ENCODE results near the gene AFAP1. TPM values are rescaled to one million over a fixed set of nuclear protein-coding genes. Genes with fewer than 3 reads are reported as not detected.

Gene AFAP1
- total RNA-seq, 2 experiments from 2014 or later, result 7.1 to 7.9 TPM

- Mint-ChIP-seq H3K36me3 (ENCODE audit: low read depth) (peaks cover 9% of the 10 kb centered on the region), H3K4me3 (no peak overlapping the region), H3K4me1 (peaks cover 40% of the 10 kb centered on the region), H3K27me3 (peaks cover 2% of the 10 kb centered on the region), H3K9me3 (peaks cover 8% of the 10 kb centered on the region), H3K27ac (no peak overlapping the region)
- POLR2A ChIA-PET, result no interaction called here
- CTCF ChIA-PET, result no interaction called here
- DNase-seq, result no peak
Measured at GRCh38 chr4:7859326-7859725, 80.3 kb downstream of the AFAP1 start.

- Mint-ChIP-seq H3K4me3 (no peak overlapping the region), H3K4me1 (peaks cover 45% of the 10 kb centered on the region), H3K27me3 (no peaks in the 10 kb centered on the region), H3K27ac (no peak overlapping the region), H3K9me3 (peaks cover 2% of the 10 kb centered on the region), H3K36me3 (ENCODE audit: low read depth) (peaks cover 10% of the 10 kb centered on the region)
- ChIA-PET CTCF (no interaction called here), POLR2A (no interaction called here)
- DNase-seq, result no peak
Measured at GRCh38 chr4:7858498-7858897, 81.2 kb downstream of the AFAP1 start.

GRCh38 chr4:7857993-7858392, 81.7 kb downstream of the AFAP1 start:
- Mint-ChIP-seq H3K27ac (no peak overlapping the region), H3K27me3 (no peaks in the 10 kb centered on the region), H3K4me1 (peaks cover 48% of the 10 kb centered on the region), H3K9me3 (no peaks in the 10 kb centered on the region), H3K4me3 (no peak overlapping the region), H3K36me3 (ENCODE audit: low read depth) (peaks cover 10% of the 10 kb centered on the region)
- no peak for DNase-seq
- CTCF ChIA-PET, result interaction anchor here (1.6 kb wide), 1 partner anchor 14 kb away, joined by 5 read pairs; no protein-coding TSS in a partner anchor
- POLR2A ChIA-PET, result no interaction called here

GRCh38 chr4:7857238-7857701, 82.4 kb downstream of the AFAP1 start:
- POLR2A ChIA-PET, result no interaction called here

GRCh38 chr4:7855731-7856130, 83.9 kb downstream of the AFAP1 start:
- Mint-ChIP-seq H3K27me3 (no peaks in the 10 kb centered on the region), H3K36me3 (ENCODE audit: low read depth) (peaks cover 13% of the 10 kb centered on the region), H3K4me1 (peaks cover 68% of the 10 kb centered on the region), H3K4me3 (no peak overlapping the region), H3K9me3 (no peaks in the 10 kb centered on the region), H3K27ac (peak overlapping the region; percentile 95)
- CTCF ChIA-PET, result interaction anchor here (0.8 to 1.8 kb wide), 5 partner anchors 12 to 130 kb away, joined by 3 to 6 read pairs (median 4); no protein-coding TSS in a partner anchor
- DNase-seq, result no peak
- POLR2A ChIA-PET, result no interaction called here

More at GRCh38 chr4:7857238-7857701, 82.4 kb downstream of the AFAP1 start:
- no peaks in the 10 kb centered on the region for H3K27me3 Mint-ChIP-seq
- H3K4me1 Mint-ChIP-seq, result peaks cover 55% of the 10 kb centered on the region
- CTCF ChIA-PET, result interaction anchor here (1.6 kb wide), 1 partner anchor 13 kb away, joined by 5 read pairs; no protein-coding TSS in a partner anchor
- DNase-seq, result no peak
- peak overlapping the region; percentile 61 for H3K27ac Mint-ChIP-seq
- no peak overlapping the region for H3K4me3 Mint-ChIP-seq
- peaks cover 12% of the 10 kb centered on the region for H3K36me3 Mint-ChIP-seq (ENCODE audit: low read depth)
- no peaks in the 10 kb centered on the region for H3K9me3 Mint-ChIP-seq

GRCh38 chr4:7854697-7855370, 84.8 kb downstream of the AFAP1 start:
- no peaks in the 10 kb centered on the region for H3K9me3 Mint-ChIP-seq
- peak; percentile 82 for DNase-seq
- H3K36me3 Mint-ChIP-seq (ENCODE audit: low read depth), result peaks cover 13% of the 10 kb centered on the region
- H3K4me1 Mint-ChIP-seq, result peaks cover 76% of the 10 kb centered on the region
- POLR2A ChIA-PET, result no interaction called here
- peak overlapping the region; percentile 53 for H3K4me3 Mint-ChIP-seq
- peak overlapping the region; percentile 95 for H3K27ac Mint-ChIP-seq
- no peaks in the 10 kb centered on the region for H3K27me3 Mint-ChIP-seq
- CTCF ChIA-PET, result interaction anchor here (0.8 to 1.8 kb wide), 8 partner anchors 11 to 131 kb away, joined by 3 to 6 read pairs (median 3); no protein-coding TSS in a partner anchor

- DNase-seq, result no peak
- H3K27ac Mint-ChIP-seq, result peak overlapping the region; percentile 95
- H3K4me1 Mint-ChIP-seq, result peaks cover 78% of the 10 kb centered on the region
- no peaks in the 10 kb centered on the region for H3K9me3 Mint-ChIP-seq
- POLR2A ChIA-PET, result no interaction called here
- H3K4me3 Mint-ChIP-seq, result peak overlapping the region; percentile 53
- H3K27me3 Mint-ChIP-seq, result no peaks in the 10 kb centered on the region
- peaks cover 13% of the 10 kb centered on the region for H3K36me3 Mint-ChIP-seq (ENCODE audit: low read depth)
- CTCF ChIA-PET, result interaction anchor here (0.8 to 1.8 kb wide), 5 partner anchors 10 to 115 kb away, joined by 3 to 6 read pairs (median 3); no protein-coding TSS in a partner anchor
Measured at GRCh38 chr4:7854216-7854615, 85.4 kb downstream of the AFAP1 start.

- POLR2A ChIA-PET, result no interaction called here
- Mint-ChIP-seq H3K9me3 (no peaks in the 10 kb centered on the region), H3K27ac (peak overlapping the region; percentile 95), H3K4me3 (no peak overlapping the region), H3K4me1 (peaks cover 80% of the 10 kb centered on the region), H3K36me3 (ENCODE audit: low read depth) (peaks cover 13% of the 10 kb centered on the region), H3K27me3 (no peaks in the 10 kb centered on the region)
- CTCF ChIA-PET, result interaction anchor here (0.7 kb wide), 1 partner anchor 39 kb away, joined by 3 read pairs; no protein-coding TSS in a partner anchor
- no peak for DNase-seq
Measured at GRCh38 chr4:7853271-7853670, 86.4 kb downstream of the AFAP1 start.

- ChIA-PET CTCF (no interaction called here), POLR2A (no interaction called here)
- H3K4me1 Mint-ChIP-seq, result peaks cover 79% of the 10 kb centered on the region
- no peak for DNase-seq
- H3K27me3 Mint-ChIP-seq, result no peaks in the 10 kb centered on the region
- H3K27ac Mint-ChIP-seq, result peak overlapping the region; percentile 47
- H3K36me3 Mint-ChIP-seq (ENCODE audit: low read depth), result peaks cover 15% of the 10 kb centered on the region
- H3K4me3 Mint-ChIP-seq, result no peak overlapping the region
- no peaks in the 10 kb centered on the region for H3K9me3 Mint-ChIP-seq
Measured at GRCh38 chr4:7852568-7853185, 87.0 kb downstream of the AFAP1 start.

- Mint-ChIP-seq H3K9me3 (no peaks in the 10 kb centered on the region), H3K36me3 (ENCODE audit: low read depth) (peaks cover 13% of the 10 kb centered on the region), H3K4me3 (no peak overlapping the region), H3K27ac (no peak overlapping the region), H3K4me1 (peaks cover 61% of the 10 kb centered on the region), H3K27me3 (no peaks in the 10 kb centered on the region)
- CTCF ChIA-PET, result interaction anchor here (0.7 to 1.7 kb wide), 2 partner anchors 48 to 63 kb away, joined by 4 read pairs; no protein-coding TSS in a partner anchor
- no peak for DNase-seq
- POLR2A ChIA-PET, result no interaction called here
Measured at GRCh38 chr4:7850489-7850888, 89.2 kb downstream of the AFAP1 start.

- CTCF ChIA-PET, result no interaction called here
- no peak for DNase-seq
- H3K27me3 Mint-ChIP-seq, result no peaks in the 10 kb centered on the region
- H3K4me1 Mint-ChIP-seq, result peaks cover 45% of the 10 kb centered on the region
- H3K9me3 Mint-ChIP-seq, result no peaks in the 10 kb centered on the region
- peaks cover 6% of the 10 kb centered on the region for H3K36me3 Mint-ChIP-seq (ENCODE audit: low read depth)
- no peak overlapping the region for H3K27ac Mint-ChIP-seq
- POLR2A ChIA-PET, result no interaction called here
- H3K4me3 Mint-ChIP-seq, result no peak overlapping the region
Measured at GRCh38 chr4:7847206-7847605, 92.5 kb downstream of the AFAP1 start.

- no peaks in the 10 kb centered on the region for H3K9me3 Mint-ChIP-seq
- no peaks in the 10 kb centered on the region for H3K27me3 Mint-ChIP-seq
- POLR2A ChIA-PET, result no interaction called here
- no peak overlapping the region for H3K4me3 Mint-ChIP-seq
- H3K36me3 Mint-ChIP-seq (ENCODE audit: low read depth), result peaks cover 5% of the 10 kb centered on the region
- H3K27ac Mint-ChIP-seq, result no peak overlapping the region
- DNase-seq, result no peak
- CTCF ChIA-PET, result interaction anchor here (0.5 to 1.3 kb wide), 3 partner anchors 29 to 778 kb away, joined by 3 to 5 read pairs (median 3); no protein-coding TSS in a partner anchor
- H3K4me1 Mint-ChIP-seq, result peaks cover 32% of the 10 kb centered on the region
Measured at GRCh38 chr4:7845493-7846128, 94.0 kb downstream of the AFAP1 start.

GRCh38 chr4:7844594-7844991, 95.1 kb downstream of the AFAP1 start:
- POLR2A ChIA-PET, result no interaction called here
- peaks cover 5% of the 10 kb centered on the region for H3K36me3 Mint-ChIP-seq (ENCODE audit: low read depth)
- H3K9me3 Mint-ChIP-seq, result no peaks in the 10 kb centered on the region
- no peak for DNase-seq
- H3K27me3 Mint-ChIP-seq, result no peaks in the 10 kb centered on the region
- H3K4me1 Mint-ChIP-seq, result peaks cover 23% of the 10 kb centered on the region
- no peak overlapping the region for H3K27ac Mint-ChIP-seq
- H3K4me3 Mint-ChIP-seq, result no peak overlapping the region
- CTCF ChIA-PET, result interaction anchor here (0.8 to 2.1 kb wide), 8 partner anchors 10 to 40 kb away, joined by 3 to 8 read pairs (median 4); no protein-coding TSS in a partner anchor

Data from activated CD4-positive, alpha-beta T cell treated with anti-CD3 and anti-CD28 coated beads, Interleukin-2, amount 10 ng/mL, durations not matched to agents 7 days and 5 days (primary cell).